ENCODE results near the gene CRACR2B.

Gene CRACR2B

DNA sequence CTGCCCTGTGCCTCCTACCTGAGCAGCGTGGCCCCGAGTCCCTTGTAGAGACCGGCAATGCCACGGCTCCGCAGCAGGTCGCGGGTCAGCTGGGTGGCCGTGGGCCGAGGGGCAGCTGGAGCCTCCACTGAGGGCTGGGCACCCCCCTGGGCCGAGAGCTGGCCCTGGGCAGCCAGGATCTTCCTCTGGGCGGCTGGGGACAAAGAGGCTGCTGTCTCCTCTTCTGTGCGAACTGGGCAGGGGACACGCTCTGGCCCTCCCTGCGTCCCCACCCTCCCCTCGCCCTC is 35.2 kb upstream of the CRACR2B start:
- TF ChIP-seq, protein P1, sequence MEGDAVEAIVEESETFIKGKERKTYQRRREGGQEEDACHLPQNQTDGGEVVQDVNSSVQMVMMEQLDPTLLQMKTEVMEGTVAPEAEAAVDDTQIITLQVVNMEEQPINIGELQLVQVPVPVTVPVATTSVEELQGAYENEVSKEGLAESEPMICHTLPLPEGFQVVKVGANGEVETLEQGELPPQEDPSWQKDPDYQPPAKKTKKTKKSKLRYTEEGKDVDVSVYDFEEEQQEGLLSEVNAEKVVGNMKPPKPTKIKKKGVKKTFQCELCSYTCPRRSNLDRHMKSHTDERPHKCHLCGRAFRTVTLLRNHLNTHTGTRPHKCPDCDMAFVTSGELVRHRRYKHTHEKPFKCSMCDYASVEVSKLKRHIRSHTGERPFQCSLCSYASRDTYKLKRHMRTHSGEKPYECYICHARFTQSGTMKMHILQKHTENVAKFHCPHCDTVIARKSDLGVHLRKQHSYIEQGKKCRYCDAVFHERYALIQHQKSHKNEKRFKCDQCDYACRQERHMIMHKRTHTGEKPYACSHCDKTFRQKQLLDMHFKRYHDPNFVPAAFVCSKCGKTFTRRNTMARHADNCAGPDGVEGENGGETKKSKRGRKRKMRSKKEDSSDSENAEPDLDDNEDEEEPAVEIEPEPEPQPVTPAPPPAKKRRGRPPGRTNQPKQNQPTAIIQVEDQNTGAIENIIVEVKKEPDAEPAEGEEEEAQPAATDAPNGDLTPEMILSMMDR (IDR thresholded peaks at IDR 0.05): no peak

- TF ChIP-seq, protein P1 (IDR thresholded peaks at IDR 0.05): no peak
Measured at GRCh38 chr11:792873-793272, 34.8 kb upstream of the CRACR2B start.

- TF ChIP-seq, protein P1 (IDR thresholded peaks at IDR 0.05): no peak
Measured at GRCh38 chr11:793556-793955, 34.2 kb upstream of the CRACR2B start.

GRCh38 chr11:794013-794765 is 33.5 kb upstream of the CRACR2B start:
- TF ChIP-seq, protein P1 (IDR thresholded peaks at IDR 0.05): no peak

DNA sequence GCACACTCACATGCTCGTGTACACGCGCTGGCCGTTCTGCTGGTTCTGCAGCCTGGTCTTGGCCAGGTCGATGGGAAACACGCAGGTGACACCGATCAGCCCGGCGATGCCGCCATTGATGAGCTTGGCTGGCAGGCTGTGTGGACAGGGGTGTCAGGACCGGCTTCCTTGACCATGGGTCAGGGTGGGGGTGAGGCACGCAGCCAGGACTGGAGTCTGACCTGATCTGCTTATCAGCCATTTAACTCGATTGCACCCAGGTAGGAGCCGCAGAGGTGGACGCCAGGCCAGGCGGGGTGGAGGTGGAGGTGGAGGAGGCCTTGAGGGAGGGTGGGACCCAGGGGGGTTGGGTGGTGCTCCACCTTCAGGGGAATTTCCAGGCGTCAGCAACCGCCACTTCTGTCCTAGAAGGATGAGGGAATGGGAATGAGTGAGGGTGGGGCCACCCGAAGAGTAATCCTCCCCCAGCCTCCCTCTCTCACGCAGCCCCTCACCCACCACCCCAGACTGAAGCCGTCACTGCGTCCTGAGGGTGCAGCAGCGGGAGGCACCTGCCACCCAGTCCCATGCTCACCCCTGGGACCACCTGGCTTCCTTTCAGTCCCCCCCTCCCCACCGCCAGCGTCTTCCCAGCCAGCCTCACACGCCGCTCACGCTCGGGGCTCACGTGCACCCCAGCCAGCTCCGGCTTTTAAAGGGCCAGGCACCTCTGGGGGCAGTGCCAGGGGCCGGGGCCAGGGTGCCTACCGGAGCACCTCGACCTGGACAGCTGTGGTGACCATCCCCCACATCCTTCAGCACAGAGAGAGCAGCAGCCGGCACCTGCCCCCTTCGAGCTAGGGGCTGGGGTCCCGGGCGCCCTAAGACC is 32.7 kb upstream of the CRACR2B start:
- TF ChIP-seq, protein P1 (IDR thresholded peaks at IDR 0.05): no peak

GRCh38 chr11:795634-796564 is 31.8 kb upstream of the CRACR2B start:
- TF ChIP-seq, protein P1 (IDR thresholded peaks at IDR 0.05): no peak
